Neural cell (in vitro differentiated cells): ENCODE results near the gene AZI2. TPM values are rescaled to one million over a fixed set of nuclear protein-coding genes. Genes with fewer than 3 reads are reported as not detected.

Experiments used
- H2AFZ ChIP-seq: fragments of 200-600, 300-800 bp; sonication (generic), shearing (Covaris generic); 2 replicates; pipeline ENCODE4 v1.6.0; 2014; ENCODE audit warnings: low read depth, mild to moderate bottlenecking, antibody characterized with exemption, low read length, moderate library complexity
- H3F3A ChIP-seq: fragments of 200-600 bp; shearing (Covaris generic); 2 replicates; pipeline ENCODE4 v1.6.1; 2016; ENCODE audit warnings: mild to moderate bottlenecking, moderate library complexity, mixed read lengths, antibody characterized with exemption, low read length; ENCODE audit not compliant: insufficient read depth, poor library complexity, severe bottlenecking
- H3K27ac ChIP-seq: fragments of 200-600, 300-800 bp; sonication (generic), shearing (Covaris generic); 2 replicates; pipeline ENCODE4 v1.5.1; 2014; ENCODE audit warnings: mild to moderate bottlenecking, low read length, moderate library complexity
- H3K27me3 ChIP-seq: fragments of 300-800, 200-600 bp; sonication (generic), shearing (Covaris generic); 2 replicates; pipeline ENCODE4 v1.6.0; 2014; ENCODE audit warnings: mild to moderate bottlenecking, low read depth, low read length, moderate library complexity; ENCODE audit not compliant: insufficient read depth
- H3K36me3 ChIP-seq: fragments of 300-800, 200-600 bp; sonication (generic), shearing (Covaris generic); 2 replicates; pipeline ENCODE4 v1.5.1; 2014; ENCODE audit warnings: mild to moderate bottlenecking, antibody characterized with exemption, low read length, moderate library complexity; ENCODE audit not compliant: insufficient read depth
- H3K4me2 ChIP-seq: fragments of 300-800, 200-600 bp; sonication (generic), shearing (Covaris generic); 2 replicates; pipeline ENCODE4 v1.6.0; 2014; ENCODE audit warnings: mild to moderate bottlenecking, low read length
- H3K4me3 ChIP-seq: fragments of 300-800, 200-600 bp; sonication (generic), shearing (Covaris generic); 2 replicates; pipeline ENCODE4 v1.5.1; 2014; ENCODE audit warnings: mild to moderate bottlenecking, low read length, moderate library complexity
- H3K79me2 ChIP-seq: fragments of 200-600 bp; shearing (Covaris generic); replicated peaks from 2 replicates; pipeline ENCODE4 v1.6.0; 2014; ENCODE audit warnings: mild to moderate bottlenecking, low read length, moderate library complexity; ENCODE audit not compliant: insufficient read depth
- H3K9ac ChIP-seq: fragments of 300-800, 200-600 bp; sonication (generic), shearing (Covaris generic); 2 replicates; pipeline ENCODE4 v1.6.1; 2016; ENCODE audit warnings: mild to moderate bottlenecking, low read length, mixed read lengths
- H3K9me2 ChIP-seq: fragments of 200-600 bp; shearing (Covaris generic); 2 replicates; pipeline ENCODE4 v1.6.1; 2016; ENCODE audit warnings: mild to moderate bottlenecking, low read length, mixed read lengths; ENCODE audit not compliant: insufficient read depth
- H3K9me3 ChIP-seq: fragments of 200-600, 300-800 bp; sonication (generic), shearing (Covaris generic); 2 replicates; pipeline ENCODE4 v1.6.1; 2016; ENCODE audit warnings: mild to moderate bottlenecking, mixed run types, low read length, moderate library complexity, mixed read lengths
- H4K20me1 ChIP-seq: fragments of 200-600 bp; shearing (Covaris generic); 2 replicates; pipeline ENCODE4 v1.6.1; 2016; ENCODE audit warnings: mild to moderate bottlenecking, mixed run types; ENCODE audit not compliant: insufficient read depth
- CTCF ChIP-seq: fragments of 450-650 bp; IDR thresholded peaks from 2 replicates; pipeline ENCODE4 v1.5.1; 2014; ENCODE audit warnings: antibody characterized with exemption, mild to moderate bottlenecking, moderate library complexity; ENCODE audit not compliant: poor library complexity, severe bottlenecking
- EP300 ChIP-seq: fragments of 450-650 bp; conservative IDR thresholded peaks from 2 replicates; pipeline ENCODE4 v1.6.1; 2014; ENCODE audit warnings: antibody characterized with exemption, mild to moderate bottlenecking, moderate library complexity; ENCODE audit not compliant: poor library complexity, severe bottlenecking
- EZH2 ChIP-seq: fragments of 200-600, 300-800 bp; shearing (Covaris generic), sonication (generic); IDR thresholded peaks from 2 replicates; pipeline ENCODE4 v1.6.1; 2014; ENCODE audit warnings: antibody characterized with exemption, low read length, borderline replicate concordance, mild to moderate bottlenecking; ENCODE audit not compliant: insufficient read depth, poor library complexity, severe bottlenecking
- MXI1 ChIP-seq: fragments of 450-650 bp; conservative IDR thresholded peaks from 2 replicates; pipeline ENCODE4 v1.6.1; 2014; ENCODE audit warnings: antibody characterized with exemption, mild to moderate bottlenecking; ENCODE audit not compliant: poor library complexity, severe bottlenecking
- POLR2AphosphoS5 ChIP-seq: IDR thresholded peaks from 2 replicates; pipeline ENCODE4 v1.6.1; 2012
- RAD21 ChIP-seq: fragments of 450-650 bp; conservative IDR thresholded peaks from 2 replicates; pipeline ENCODE4 v1.6.1; 2014; ENCODE audit warnings: antibody characterized with exemption, mild to moderate bottlenecking, moderate library complexity
- REST ChIP-seq: IDR thresholded peaks from 2 replicates; pipeline ENCODE4 v1.6.1; 2012; ENCODE audit warnings: borderline replicate concordance
- SMC3 ChIP-seq: fragments of 450-650 bp; conservative IDR thresholded peaks from 2 replicates; pipeline ENCODE4 v1.6.1; 2014; ENCODE audit warnings: antibody characterized with exemption, mild to moderate bottlenecking, moderate library complexity; ENCODE audit not compliant: poor library complexity
- TAF1 ChIP-seq: IDR thresholded peaks from 2 replicates; pipeline ENCODE4 v1.6.1; 2012; ENCODE audit warnings: low read depth
- polyA plus RNA-seq: library from polyadenylated mRNA; depleted of rRNA; stranded (reverse); fragments of >200 nt; gene quantifications from 2 replicates; pipeline ENCODE4 v1.2.3, GENCODE V29; 2014

The AZI2 gene
- polyA plus RNA-seq, 1 donor from 2014 or later = 134 TPM

GRCh38 chr3:28335246-28335645, 13.4 kb downstream of the AZI2 start:
- Histone ChIP-seq H4K20me1 (no peaks in the 10 kb centered on the region), H3F3A (no peaks in the 10 kb centered on the region)
- TF ChIP-seq TAF1 (no peak), RAD21 (no peak), REST (no peak), EP300 (no peak), CTCF (no peak), POLR2AphosphoS5 (no peak), MXI1 (no peak), EZH2 (no peak), SMC3 (no peak)

GRCh38 chr3:28334552-28334951, 14.1 kb downstream of the AZI2 start:
- no peaks in the 10 kb centered on the region for H4K20me1 ChIP-seq
- H3K9me3 ChIP-seq = no peaks in the 10 kb centered on the region
- H3F3A ChIP-seq = no peaks in the 10 kb centered on the region
- H3K4me2 ChIP-seq = no peak overlapping the region
- H3K79me2 ChIP-seq = no peaks in the 10 kb centered on the region
- no peaks in the 10 kb centered on the region for H3K27me3 ChIP-seq
- no peak overlapping the region for H3K4me3 ChIP-seq
- H3K36me3 ChIP-seq = no peaks in the 10 kb centered on the region
- H3K9me2 ChIP-seq = no peaks in the 10 kb centered on the region
- H2AFZ ChIP-seq = no peak overlapping the region
- no peak for TF ChIP-seq POLR2AphosphoS5
- no peak for TF ChIP-seq REST
- TF ChIP-seq EZH2 = no peak
- no peak for TF ChIP-seq TAF1
- peak; percentile 40 for TF ChIP-seq RAD21
- TF ChIP-seq CTCF = peak; percentile 55
- no peak for TF ChIP-seq EP300
- no peak for TF ChIP-seq MXI1
- peak; percentile 56 for TF ChIP-seq SMC3
- H3K27ac ChIP-seq = no peak overlapping the region
- no peak overlapping the region for H3K9ac ChIP-seq

More at GRCh38 chr3:28335246-28335645, 13.4 kb downstream of the AZI2 start:
- H2AFZ ChIP-seq = no peak overlapping the region
- no peak overlapping the region for H3K4me3 ChIP-seq
- no peak overlapping the region for H3K27ac ChIP-seq
- no peak overlapping the region for H3K4me2 ChIP-seq
- H3K27me3 ChIP-seq = no peaks in the 10 kb centered on the region
- H3K36me3 ChIP-seq = no peaks in the 10 kb centered on the region
- H3K9me2 ChIP-seq = no peaks in the 10 kb centered on the region
- H3K9me3 ChIP-seq = no peaks in the 10 kb centered on the region
- H3K9ac ChIP-seq = no peak overlapping the region
- H3K79me2 ChIP-seq = no peaks in the 10 kb centered on the region
